Fibroblast of lung (primary cell): ENCODE data around the gene BCAR3. TPM values are rescaled to one million over a fixed set of nuclear protein-coding genes. Genes with fewer than 3 reads are reported as not detected.

ENCODE experiments used
- DNase-seq, 2 donors: peaks; one replicate each; pipeline versions ENCODE4 v3.0.0 to v3.0.0-alpha.2; 2010; ENCODE audit warnings: low read depth in 2 of 2
- H2AFZ ChIP-seq: 2 replicates; pipeline ENCODE4 v1.5.1; 2012; ENCODE audit warnings: low read length, control low read depth, inconsistent platforms
- H3K27ac ChIP-seq: 2 replicates; pipeline ENCODE4 v1.5.1; 2011; ENCODE audit warnings: low read length, control low read depth; ENCODE audit not compliant: insufficient read depth
- H3K27me3 ChIP-seq: 2 replicates; pipeline ENCODE4 v1.5.1; 2011; ENCODE audit warnings: mild to moderate bottlenecking, low read length; ENCODE audit not compliant: control insufficient read depth, insufficient read depth
- H3K36me3 ChIP-seq: 2 replicates; pipeline ENCODE4 v1.5.1; 2011; ENCODE audit warnings: low read length; ENCODE audit not compliant: control insufficient read depth, insufficient read depth
- H3K4me1 ChIP-seq: 2 replicates; pipeline ENCODE4 v1.5.1; 2011; ENCODE audit warnings: low read length; ENCODE audit not compliant: control insufficient read depth, insufficient read depth; ENCODE audit errors: extremely low read depth
- H3K4me2 ChIP-seq: 2 replicates; pipeline ENCODE4 v1.5.1; 2011; ENCODE audit warnings: low read length, control low read depth; ENCODE audit not compliant: insufficient read depth; ENCODE audit errors: extremely low read depth
- H3K4me3 ChIP-seq, 4 experiments: fragments of 200-600 bp in 1 of 4; sonication (generic) in 1 of 4; replicated peaks in 1 of 4; 2 replicates each; pipeline ENCODE4 v1.5.1; 2011 to 2016; ENCODE audit warnings: low read length in 4 of 4, low read depth in 3 of 4, mild to moderate bottlenecking in 3 of 4, control low read depth in 2 of 4, inconsistent platforms in 1 of 4, mixed read lengths in 1 of 4; ENCODE audit not compliant: insufficient read depth in 1 of 4; ENCODE audit errors: control extremely low read depth in 1 of 4
- H3K79me2 ChIP-seq: 2 replicates; pipeline ENCODE4 v1.5.1; 2012; ENCODE audit warnings: mild to moderate bottlenecking, low read length, inconsistent platforms; ENCODE audit not compliant: control insufficient read depth, insufficient read depth
- H3K9ac ChIP-seq: 2 replicates; pipeline ENCODE4 v1.5.1; 2011; ENCODE audit warnings: mild to moderate bottlenecking, low read length, control low read depth; ENCODE audit not compliant: insufficient read depth
- H3K9me3 ChIP-seq: 2 replicates; pipeline ENCODE4 v1.5.1; 2012; ENCODE audit warnings: low read depth, low read length; ENCODE audit not compliant: control insufficient read depth, insufficient read depth
- H4K20me1 ChIP-seq: 2 replicates; pipeline ENCODE4 v1.5.1; 2011; ENCODE audit warnings: low read length; ENCODE audit not compliant: control insufficient read depth, insufficient read depth; ENCODE audit errors: extremely low read depth
- EZH2 ChIP-seq: IDR thresholded peaks from 2 replicates; pipeline ENCODE4 v1.5.1; 2012; ENCODE audit warnings: low read length, control low read depth, mild to moderate bottlenecking; ENCODE audit errors: missing control alignments
- polyA plus RNA-seq, 2 donors: library from polyadenylated mRNA; depleted of rRNA in 1 of 2; stranded (reverse) in 1 of 2; unstranded in 1 of 2; fragments of >200 nt; gene quantifications; 2 replicates each; pipeline ENCODE4 v1.2.1, GENCODE V29; 2011 to 2012; ENCODE audit warnings: missing spikeins in 1 of 2
- total RNA-seq: library from RNA; depleted of rRNA; stranded (reverse); fragments of >200 nt; gene quantifications from 2 replicates; pipeline ENCODE4 v1.2.1, GENCODE V29; 2014
- TF ChIP-seq, protein P1 (sequence below), 2 donors: IDR thresholded peaks in 1 of 2; conservative IDR thresholded peaks in 1 of 2; 1 replicate in 1 of 2; 2 replicates in 1 of 2; pipeline ENCODE4 v1.5.1; 2011 to 2012; ENCODE audit warnings: low read length in 2 of 2, control low read depth in 1 of 2, inconsistent platforms in 1 of 2, low read depth in 1 of 2, mild to moderate bottlenecking in 1 of 2

The BCAR3 gene
- total and polyA plus RNA-seq, 2 donors (not counting 1 experiment from before 2014, with no cell fraction given): 12.6 to 35.2 TPM

DNA sequence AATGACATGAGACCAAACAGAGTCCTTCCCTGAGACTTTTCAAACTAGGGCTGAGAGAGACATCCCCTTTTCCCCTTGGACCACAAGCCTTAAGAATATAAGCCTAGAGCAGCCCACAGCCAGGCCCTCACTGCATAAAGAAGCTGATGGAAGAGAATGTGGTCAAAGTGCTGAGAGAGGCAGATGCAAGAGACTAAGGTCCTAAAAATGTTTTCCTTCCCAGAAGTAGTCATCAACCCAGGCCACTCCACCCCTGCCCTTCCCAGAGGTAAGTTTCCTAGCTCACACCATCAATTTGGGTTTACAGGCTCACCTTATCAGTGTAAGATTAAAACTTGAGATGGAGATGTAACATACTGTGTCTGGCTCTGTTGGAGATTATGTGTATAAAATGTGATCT is 58.2 kb downstream of the BCAR3 start:
- H3K4me3 ChIP-seq: no peak overlapping the region

DNA sequence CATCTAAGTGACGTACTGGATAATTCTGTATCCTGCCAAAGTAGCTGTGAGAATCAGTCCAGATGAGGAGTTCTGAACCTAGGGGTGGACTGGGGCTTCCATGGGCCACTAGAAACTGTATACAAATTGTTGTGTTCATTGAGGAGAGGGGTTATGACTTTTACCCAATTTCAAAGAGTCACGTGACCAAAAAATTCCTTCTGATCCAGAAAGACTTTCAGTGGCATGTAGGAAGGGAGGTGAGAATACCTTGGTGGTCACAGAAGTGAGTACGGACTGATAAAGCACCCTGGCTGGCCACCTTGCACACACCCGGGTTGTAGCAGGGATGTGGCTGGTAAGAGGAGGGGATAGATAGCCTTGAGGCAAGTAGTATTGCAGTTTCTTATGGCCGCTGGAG is 60.4 kb downstream of the BCAR3 start:
- Histone ChIP-seq H3K79me2 (peaks cover 87% of the 10 kb centered on the region), H3K36me3 (no peaks in the 10 kb centered on the region), H3K4me1 (peaks cover 47% of the 10 kb centered on the region), H3K9ac (no peak overlapping the region), H3K4me2 (no peak overlapping the region), H3K27ac (no peak overlapping the region), H4K20me1 (no peaks in the 10 kb centered on the region), H2AFZ (no peak overlapping the region), H3K4me3 (no peak overlapping the region), H3K27me3 (no peaks in the 10 kb centered on the region), H3K9me3 (no peaks in the 10 kb centered on the region)
- no peak for DNase-seq
- TF ChIP-seq, protein P1, sequence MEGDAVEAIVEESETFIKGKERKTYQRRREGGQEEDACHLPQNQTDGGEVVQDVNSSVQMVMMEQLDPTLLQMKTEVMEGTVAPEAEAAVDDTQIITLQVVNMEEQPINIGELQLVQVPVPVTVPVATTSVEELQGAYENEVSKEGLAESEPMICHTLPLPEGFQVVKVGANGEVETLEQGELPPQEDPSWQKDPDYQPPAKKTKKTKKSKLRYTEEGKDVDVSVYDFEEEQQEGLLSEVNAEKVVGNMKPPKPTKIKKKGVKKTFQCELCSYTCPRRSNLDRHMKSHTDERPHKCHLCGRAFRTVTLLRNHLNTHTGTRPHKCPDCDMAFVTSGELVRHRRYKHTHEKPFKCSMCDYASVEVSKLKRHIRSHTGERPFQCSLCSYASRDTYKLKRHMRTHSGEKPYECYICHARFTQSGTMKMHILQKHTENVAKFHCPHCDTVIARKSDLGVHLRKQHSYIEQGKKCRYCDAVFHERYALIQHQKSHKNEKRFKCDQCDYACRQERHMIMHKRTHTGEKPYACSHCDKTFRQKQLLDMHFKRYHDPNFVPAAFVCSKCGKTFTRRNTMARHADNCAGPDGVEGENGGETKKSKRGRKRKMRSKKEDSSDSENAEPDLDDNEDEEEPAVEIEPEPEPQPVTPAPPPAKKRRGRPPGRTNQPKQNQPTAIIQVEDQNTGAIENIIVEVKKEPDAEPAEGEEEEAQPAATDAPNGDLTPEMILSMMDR (conservative IDR thresholded peaks at IDR 0.05 in 1 of 2, IDR thresholded peaks at IDR 0.05 in 1 of 2; ENCODE audit: low read depth in 1 of 2, low read length in 2 of 2): no peak
- TF ChIP-seq EZH2: no peak

More for the DNA sequence above, 58.2 kb downstream of the BCAR3 start:
- Histone ChIP-seq H3K9ac (no peak overlapping the region), H3K4me1 (peaks cover 34% of the 10 kb centered on the region), H3K9me3 (no peaks in the 10 kb centered on the region), H3K27me3 (no peaks in the 10 kb centered on the region), H2AFZ (no peak overlapping the region), H4K20me1 (no peaks in the 10 kb centered on the region), H3K79me2 (peaks cover 85% of the 10 kb centered on the region), H3K4me2 (no peak overlapping the region), H3K36me3 (no peaks in the 10 kb centered on the region), H3K27ac (no peak overlapping the region)
- peak in 1 of 2 donors; percentile 53 for DNase-seq
- no peak for TF ChIP-seq EZH2
- TF ChIP-seq, protein P1 (conservative IDR thresholded peaks at IDR 0.05 in 1 of 2, IDR thresholded peaks at IDR 0.05 in 1 of 2; ENCODE audit: low read depth in 1 of 2, low read length in 2 of 2): no peak

DNA sequence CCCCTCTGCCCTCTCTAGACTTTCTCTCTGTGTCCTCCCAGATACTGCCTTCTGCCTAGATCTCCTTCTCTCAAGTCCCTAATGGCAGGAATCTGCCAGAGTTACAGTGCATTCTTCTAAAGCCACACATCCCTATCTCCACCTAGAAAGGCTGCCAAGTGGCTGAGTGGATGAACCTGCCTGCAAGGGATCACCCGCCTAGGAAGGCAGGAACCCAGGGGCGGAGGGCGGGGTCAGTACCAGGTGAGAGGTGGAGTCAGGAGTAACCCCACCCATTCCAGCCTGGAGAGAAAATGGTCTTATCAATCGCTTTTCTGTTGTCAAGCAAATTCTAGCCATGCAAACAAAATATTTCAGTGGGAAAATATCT is 60.8 kb downstream of the BCAR3 start:
- Histone ChIP-seq H3K4me2 (no peak overlapping the region), H3K9ac (no peak overlapping the region), H3K9me3 (no peaks in the 10 kb centered on the region), H3K36me3 (no peaks in the 10 kb centered on the region), H3K4me1 (peaks cover 48% of the 10 kb centered on the region), H4K20me1 (no peaks in the 10 kb centered on the region), H3K79me2 (peaks cover 86% of the 10 kb centered on the region), H3K27me3 (no peaks in the 10 kb centered on the region), H3K27ac (no peak overlapping the region), H3K4me3 (no peak overlapping the region), H2AFZ (no peak overlapping the region)
- peak in 1 of 2 donors; percentile 74 for DNase-seq
- TF ChIP-seq EZH2: no peak
- TF ChIP-seq, protein P1 (conservative IDR thresholded peaks at IDR 0.05 in 1 of 2, IDR thresholded peaks at IDR 0.05 in 1 of 2; ENCODE audit: low read depth in 1 of 2, low read length in 2 of 2): no peak
